Large intestine (tissue), 12 donors: ENCODE measurements around the gene KCTD3. TPM values are rescaled to one million over a fixed set of nuclear protein-coding genes. Genes with fewer than 3 reads are reported as not detected.

Experiments used
- DNase-seq, 2 donors: peaks; one replicate each; pipeline versions ENCODE4 v3.0.0 to v3.0.0-alpha.2; 2013
- H3K27ac ChIP-seq: one replicate; pipeline ENCODE4 v1.5.1; 2013; ENCODE audit warnings: low read length
- H3K27me3 ChIP-seq: 2 replicates; pipeline ENCODE4 v1.6.1; 2013; ENCODE audit warnings: low read length; ENCODE audit not compliant: control insufficient read depth, insufficient read depth
- H3K36me3 ChIP-seq: 2 replicates; pipeline ENCODE4 v1.6.1; 2013; ENCODE audit warnings: low read length; ENCODE audit not compliant: control insufficient read depth, insufficient read depth
- H3K4me1 ChIP-seq: one replicate; pipeline ENCODE4 v1.6.1; 2013; ENCODE audit warnings: low read length; ENCODE audit not compliant: control insufficient read depth, insufficient read depth
- H3K4me3 ChIP-seq: one replicate; pipeline ENCODE4 v1.5.1; 2013; ENCODE audit warnings: low read length
- H3K9me3 ChIP-seq: one replicate; pipeline ENCODE4 v1.6.1; 2013; ENCODE audit warnings: mild to moderate bottlenecking, low read depth, low read length, moderate library complexity; ENCODE audit not compliant: control insufficient read depth
- WGBS: methylation state at CpG from one replicate; pipeline ENCODE4 v1.1.5; 2013; ENCODE audit warnings: low lambda C conversion rate; ENCODE audit not compliant: insufficient coverage; 5-methylcytosine and 5-hydroxymethylcytosine counted together
- long read RNA-seq, 11 donors: transcript quantifications; one replicate each; lab custom pipeline, GENCODE V29; 2026
- polyA plus RNA-seq: library from polyadenylated mRNA; unstranded; fragments of 120-200 nt; gene quantifications from one replicate; pipeline ENCODE4 v1.2.1, GENCODE V29; 2013

KCTD3 gene
- 72.0 TPM for polyA plus RNA-seq
- long read RNA-seq, donor 1, partial matches to known transcripts, result 0 of 1 reads
- long read RNA-seq, donor 1, other reads (novel, unspliced or antisense), result 0 of 1 reads
- long read RNA-seq, donor 2, transcript KCTD3-201 (18 exons, 3,931 nt), result major isoform, 7 of 37 reads
- long read RNA-seq, donor 2, transcript KCTD3-205 (2 exons, 2,722 nt), result minor isoform, 5 of 37 reads
- long read RNA-seq, donor 2, partial matches to known transcripts, result 23 of 37 reads
- long read RNA-seq, donor 2, other reads (novel, unspliced or antisense), result 0 of 37 reads
- long read RNA-seq, donor 3, result 0 reads
- long read RNA-seq, donor 4, result 0 reads
- long read RNA-seq, donor 5, partial matches to known transcripts, result 0 of 5 reads
- long read RNA-seq, donor 5, other reads (novel, unspliced or antisense), result 0 of 5 reads
- long read RNA-seq, donor 6, transcript KCTD3-201 (18 exons, 3,931 nt), result major isoform, 7 of 46 reads
- long read RNA-seq, donor 6, partial matches to known transcripts, result 33 of 46 reads
- long read RNA-seq, donor 6, other reads (novel, unspliced or antisense), result 0 of 46 reads
- long read RNA-seq, donor 7, partial matches to known transcripts, result 0 of 6 reads
- long read RNA-seq, donor 7, other reads (novel, unspliced or antisense), result 0 of 6 reads
- long read RNA-seq, donor 8, transcript KCTD3-201 (18 exons, 3,931 nt), result major isoform, 6 of 17 reads
- long read RNA-seq, donor 8, partial matches to known transcripts, result 5 of 17 reads
- long read RNA-seq, donor 8, other reads (novel, unspliced or antisense), result 0 of 17 reads
- long read RNA-seq, donor 9, transcript KCTD3-204 (3 exons, 652 nt), result major isoform, 6 of 12 reads
- long read RNA-seq, donor 9, transcript KCTD3-201 (18 exons, 3,931 nt), result minor isoform, 5 of 12 reads
- long read RNA-seq, donor 9, partial matches to known transcripts, result 0 of 12 reads
- long read RNA-seq, donor 9, other reads (novel, unspliced or antisense), result 0 of 12 reads
- long read RNA-seq, donor 10, transcript KCTD3-201 (18 exons, 3,931 nt), result major isoform, 8 of 13 reads
- long read RNA-seq, donor 10, partial matches to known transcripts, result 0 of 13 reads
- long read RNA-seq, donor 10, other reads (novel, unspliced or antisense), result 0 of 13 reads
- long read RNA-seq, donor 11, transcript KCTD3-201 (18 exons, 3,931 nt), result major isoform, 12 of 15 reads
- long read RNA-seq, donor 11, partial matches to known transcripts, result 0 of 15 reads
- long read RNA-seq, donor 11, other reads (novel, unspliced or antisense), result 0 of 15 reads

GRCh38 chr1:215566556-215567490 is at the start of gene KCTD3:
TSS of gene KCTD3 (plus strand) at chr1:215567304. CDS start at chr1:215567686, 382 bp downstream.
- Histone ChIP-seq H3K27me3 (no peaks in the 10 kb centered on the region), H3K27ac (peak within 1 kb of the TSS; percentile 93), H3K4me1 (peaks cover 7% of the 10 kb centered on the region), H3K36me3 (no peaks in the 10 kb centered on the region), H3K9me3 (no peaks in the 10 kb centered on the region), H3K4me3 (peak within 1 kb of the TSS; percentile 83)
- DNase-seq, result peak; percentile 69 to 86
- WGBS, result 33% methylated on average over 1 of the region's 44 CpGs

- no peak overlapping the region for H3K27ac ChIP-seq
- WGBS, result no CpG with 5 or more reads among the region's 4 CpGs
- no peaks in the 10 kb centered on the region for H3K9me3 ChIP-seq
- no peaks in the 10 kb centered on the region for H3K36me3 ChIP-seq
- no peaks in the 10 kb centered on the region for H3K4me1 ChIP-seq
- no peak overlapping the region for H3K4me3 ChIP-seq
- DNase-seq, result no peak
- H3K27me3 ChIP-seq, result no peaks in the 10 kb centered on the region
These were observed 49.6 kb upstream of the KCTD3 start for GRCh38 chr1:215517441-215517891.

GRCh38 chr1:215518594-215518993 is 48.5 kb upstream of the KCTD3 start:
- no peaks in the 10 kb centered on the region for H3K27me3 ChIP-seq
- H3K4me1 ChIP-seq, result peaks cover 5% of the 10 kb centered on the region
- no peaks in the 10 kb centered on the region for H3K9me3 ChIP-seq
- H3K27ac ChIP-seq, result no peak overlapping the region
- WGBS, result 100% methylated on average over 1 of the region's 2 CpGs
- no peak overlapping the region for H3K4me3 ChIP-seq
- DNase-seq, result no peak
- no peaks in the 10 kb centered on the region for H3K36me3 ChIP-seq

GRCh38 chr1:215521279-215521678 is 45.8 kb upstream of the KCTD3 start:
- no peak for DNase-seq
- Histone ChIP-seq H3K27ac (no peak overlapping the region), H3K36me3 (no peaks in the 10 kb centered on the region), H3K9me3 (no peaks in the 10 kb centered on the region), H3K4me1 (peaks cover 9% of the 10 kb centered on the region), H3K4me3 (no peak overlapping the region), H3K27me3 (no peaks in the 10 kb centered on the region)
- WGBS, result no CpG with 5 or more reads among the region's 3 CpGs

- no peaks in the 10 kb centered on the region for H3K36me3 ChIP-seq
- no peak overlapping the region for H3K4me3 ChIP-seq
- no peaks in the 10 kb centered on the region for H3K27me3 ChIP-seq
- WGBS, result 64% methylated on average over 7 of the region's 8 CpGs
- H3K9me3 ChIP-seq, result no peaks in the 10 kb centered on the region
- peak overlapping the region; percentile 68 for H3K27ac ChIP-seq
- H3K4me1 ChIP-seq, result peaks cover 9% of the 10 kb centered on the region
- peak; percentile 9 to 30 for DNase-seq
These were observed 43.8 kb upstream of the KCTD3 start for GRCh38 chr1:215523128-215523861.

GRCh38 chr1:215523906-215524305 is 43.2 kb upstream of the KCTD3 start:
- peak overlapping the region; percentile 68 for H3K27ac ChIP-seq
- peaks cover 9% of the 10 kb centered on the region for H3K4me1 ChIP-seq
- no peaks in the 10 kb centered on the region for H3K36me3 ChIP-seq
- H3K27me3 ChIP-seq, result no peaks in the 10 kb centered on the region
- DNase-seq, result peak; percentile 82 to 89
- no peak overlapping the region for H3K4me3 ChIP-seq
- WGBS, result no CpG with 5 or more reads among the region's 2 CpGs
- H3K9me3 ChIP-seq, result no peaks in the 10 kb centered on the region

- 40% methylated on average over 5 of the region's 7 CpGs for WGBS
- no peaks in the 10 kb centered on the region for H3K9me3 ChIP-seq
- H3K36me3 ChIP-seq, result no peaks in the 10 kb centered on the region
- H3K27me3 ChIP-seq, result no peaks in the 10 kb centered on the region
- DNase-seq, result peak in 1 of 2 donors; percentile 41
- H3K4me1 ChIP-seq, result peaks cover 9% of the 10 kb centered on the region
- no peak overlapping the region for H3K27ac ChIP-seq
- no peak overlapping the region for H3K4me3 ChIP-seq
These were observed 40.8 kb upstream of the KCTD3 start for GRCh38 chr1:215526147-215526845.

GRCh38 chr1:215526846-215527151 is 40.3 kb upstream of the KCTD3 start:
- Histone ChIP-seq H3K9me3 (no peaks in the 10 kb centered on the region), H3K4me3 (no peak overlapping the region), H3K27ac (no peak overlapping the region), H3K4me1 (peaks cover 9% of the 10 kb centered on the region), H3K27me3 (no peaks in the 10 kb centered on the region), H3K36me3 (no peaks in the 10 kb centered on the region)
- DNase-seq, result no peak

- Histone ChIP-seq H3K4me1 (peaks cover 3% of the 10 kb centered on the region), H3K36me3 (no peaks in the 10 kb centered on the region), H3K27me3 (no peaks in the 10 kb centered on the region), H3K27ac (no peak overlapping the region), H3K9me3 (no peaks in the 10 kb centered on the region), H3K4me3 (no peak overlapping the region)
- DNase-seq, result no peak
- WGBS, result no CpG with 5 or more reads among the region's 4 CpGs
These were observed 38.0 kb upstream of the KCTD3 start for GRCh38 chr1:215529111-215529510.
